ENCODE data around the gene RPL10L.

DNA sequence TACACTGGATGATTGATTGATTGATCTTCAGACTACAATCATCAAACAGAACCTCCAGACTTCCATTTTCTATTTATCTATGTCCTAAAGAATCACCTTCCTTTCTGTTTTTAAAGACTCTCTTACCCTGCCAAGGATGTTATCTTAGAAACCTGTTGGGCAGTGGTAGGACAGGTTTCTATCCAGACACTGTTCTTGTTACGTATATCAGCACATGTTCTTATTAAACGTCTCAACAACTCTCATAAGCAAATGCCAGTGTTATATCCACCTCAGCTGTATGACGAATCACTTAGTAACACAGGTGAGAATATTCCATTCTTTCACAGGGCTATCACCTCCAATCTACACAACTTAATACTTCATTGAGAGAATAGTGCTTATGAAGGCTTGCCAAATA, 40.2 kb upstream of the RPL10L start:
- TF ChIP-seq, protein P1, sequence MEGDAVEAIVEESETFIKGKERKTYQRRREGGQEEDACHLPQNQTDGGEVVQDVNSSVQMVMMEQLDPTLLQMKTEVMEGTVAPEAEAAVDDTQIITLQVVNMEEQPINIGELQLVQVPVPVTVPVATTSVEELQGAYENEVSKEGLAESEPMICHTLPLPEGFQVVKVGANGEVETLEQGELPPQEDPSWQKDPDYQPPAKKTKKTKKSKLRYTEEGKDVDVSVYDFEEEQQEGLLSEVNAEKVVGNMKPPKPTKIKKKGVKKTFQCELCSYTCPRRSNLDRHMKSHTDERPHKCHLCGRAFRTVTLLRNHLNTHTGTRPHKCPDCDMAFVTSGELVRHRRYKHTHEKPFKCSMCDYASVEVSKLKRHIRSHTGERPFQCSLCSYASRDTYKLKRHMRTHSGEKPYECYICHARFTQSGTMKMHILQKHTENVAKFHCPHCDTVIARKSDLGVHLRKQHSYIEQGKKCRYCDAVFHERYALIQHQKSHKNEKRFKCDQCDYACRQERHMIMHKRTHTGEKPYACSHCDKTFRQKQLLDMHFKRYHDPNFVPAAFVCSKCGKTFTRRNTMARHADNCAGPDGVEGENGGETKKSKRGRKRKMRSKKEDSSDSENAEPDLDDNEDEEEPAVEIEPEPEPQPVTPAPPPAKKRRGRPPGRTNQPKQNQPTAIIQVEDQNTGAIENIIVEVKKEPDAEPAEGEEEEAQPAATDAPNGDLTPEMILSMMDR (conservative IDR thresholded peaks at IDR 0.05 in 1 of 2, IDR thresholded peaks at IDR 0.05 in 1 of 2; ENCODE audit: extremely low read depth in 1 of 2, insufficient read depth in 1 of 2, low read depth in 1 of 2, low read length in 2 of 2), result no peak
- no peak for TF ChIP-seq EZH2 (IDR thresholded peaks at IDR 0.05; ENCODE audit: borderline replicate concordance, low read length)
